ENCODE measurements around the gene TGFBR3. TPM values are rescaled to one million over a fixed set of nuclear protein-coding genes. Genes with fewer than 3 reads are reported as not detected.

TGFBR3 gene
- total RNA-seq, 1 donor from 2014 or later: 69.2 TPM

GRCh38 chr1:91708691-91709090 lies 177.3 kb downstream of the TGFBR3 start:
- no peak for DNase-seq

GRCh38 chr1:91707890-91708218 lies 178.1 kb downstream of the TGFBR3 start:
- DNase-seq: no peak

- DNase-seq: peak; percentile 73
These were observed 178.6 kb downstream of the TGFBR3 start for GRCh38 chr1:91707114-91707889.

- no peak for DNase-seq
These were observed 179.6 kb downstream of the TGFBR3 start for GRCh38 chr1:91706140-91706957.

GRCh38 chr1:91704746-91705145 lies 181.2 kb downstream of the TGFBR3 start:
- no peak for DNase-seq

- no peak for DNase-seq
These were observed 182.9 kb downstream of the TGFBR3 start for GRCh38 chr1:91703095-91703494.

- DNase-seq: no peak
These were observed 184.5 kb downstream of the TGFBR3 start for GRCh38 chr1:91701472-91701869.

- DNase-seq: peak; percentile 60
These were observed 185.0 kb downstream of the TGFBR3 start for GRCh38 chr1:91700771-91701471.

- DNase-seq: no peak
These were observed 185.6 kb downstream of the TGFBR3 start for GRCh38 chr1:91700332-91700731.

GRCh38 chr1:91699339-91699974 lies 186.5 kb downstream of the TGFBR3 start:
- peak; percentile 53 for DNase-seq

- no peak for DNase-seq
These were observed 188.1 kb downstream of the TGFBR3 start for GRCh38 chr1:91697861-91698260.

GRCh38 chr1:91697416-91697815 lies 188.5 kb downstream of the TGFBR3 start:
- DNase-seq: no peak

- peak; percentile 51 for DNase-seq
These were observed 189.6 kb downstream of the TGFBR3 start for GRCh38 chr1:91696321-91696720.

GRCh38 chr1:91693557-91693956 lies 192.4 kb downstream of the TGFBR3 start:
- DNase-seq: peak; percentile 67

- no peak for DNase-seq
These were observed 194.4 kb downstream of the TGFBR3 start for GRCh38 chr1:91691525-91691924.

GRCh38 chr1:91689641-91690481 lies 196.1 kb downstream of the TGFBR3 start:
- DNase-seq: no peak

- DNase-seq: no peak
These were observed 198.5 kb downstream of the TGFBR3 start for GRCh38 chr1:91687452-91687851.

GRCh38 chr1:91685994-91686393 lies 200.0 kb downstream of the TGFBR3 start:
- no peak for DNase-seq

- DNase-seq: peak; percentile 75
These were observed 201.3 kb downstream of the TGFBR3 start for GRCh38 chr1:91684481-91685196.

- DNase-seq: no peak
These were observed 202.4 kb downstream of the TGFBR3 start for GRCh38 chr1:91683598-91683951.
